HCT116 (cell line): Measurements from ENCODE around the gene PRKCZ. TPM values are rescaled to one million over a fixed set of nuclear protein-coding genes. Genes with fewer than 3 reads are reported as not detected.

Experiments used
- ATAC-seq: fragments of 200-7000 bp; cut with Tn5 transposase; 2 replicates; pipeline ENCODE4 v1.9.1; 2020; ENCODE audit warnings: mild to moderate bottlenecking, moderate library complexity
- BruUV-seq: library from RNA; stranded (reverse); fragments of 400-500 nt; replicated peaks from 2 replicates; lab custom pipeline; 2021; lab: Mats Ljungman, UMichigan
- CTCF ChIA-PET: fragments of 300-600 bp; sonication (Branson Sonifier 250); formaldehyde crosslinking; loops from one replicate; lab custom pipeline; 2021; ENCODE audit warnings: antibody characterized with exemption; lab: Charles Lee
- POLR2A ChIA-PET: fragments of 300-600, 350-600 bp; sonication (Branson Sonifier 250); formaldehyde crosslinking; loops from one replicate; lab custom pipeline; 2021; ENCODE audit warnings: antibody characterized with exemption; lab: Charles Lee
- RAD21 ChIA-PET, 2 experiments: fragments of 300-600 bp; sonication (Branson Sonifier 250); formaldehyde crosslinking; loops; one replicate each; lab custom pipeline; 2023; ENCODE audit warnings: low total read pairs in 2 of 2; ENCODE audit not compliant: uncharacterized antibody in 2 of 2, unreplicated experiment in 2 of 2, low non-redundant PET in 1 of 2; lab: Charles Lee
- DNase-seq: peaks from one replicate; pipeline ENCODE4 v3.0.0-alpha.2; 2010; ENCODE audit warnings: low read depth, low spot score
- H2AFZ ChIP-seq: fragments of 200-600 bp; shearing (Covaris generic), sonication (generic); 2 replicates; pipeline ENCODE4 v1.6.1; 2017; ENCODE audit warnings: low read depth, mixed run types, mixed read lengths, antibody characterized with exemption, low read length; ENCODE audit not compliant: poor library complexity, severe bottlenecking
- H3K27ac ChIP-seq: 2 replicates; pipeline ENCODE4 v1.5.1; 2012; ENCODE audit warnings: low read depth, low read length
- H3K27me3 ChIP-seq: fragments of 200-600 bp; sonication (generic); 2 replicates; pipeline ENCODE4 v1.6.1; 2016; ENCODE audit warnings: mixed run types, low read length, mixed read lengths; ENCODE audit not compliant: insufficient read depth
- H3K36me3 ChIP-seq, 2 experiments: fragments of 200-500 bp in 1 of 2; fragments of 200-600 bp in 1 of 2; sonication (Bioruptor generic) in 1 of 2; sonication (generic) in 1 of 2; 2 replicates each; pipeline versions ENCODE4 v1.5.1 to v1.6.1; 2014 to 2016; ENCODE audit warnings: low read length in 2 of 2, inconsistent platforms in 1 of 2, mixed read lengths in 1 of 2, mixed run types in 1 of 2; ENCODE audit not compliant: insufficient read depth in 2 of 2, control insufficient read depth in 1 of 2
- H3K4me1 ChIP-seq, 2 experiments: fragments of 200-600 bp in 1 of 2; sonication (generic) in 1 of 2; 2 replicates each; pipeline versions ENCODE4 v1.5.1 to v1.6.1; 2012 to 2017; ENCODE audit warnings: low read length in 2 of 2, inconsistent platforms in 1 of 2, mild to moderate bottlenecking in 1 of 2, mixed read lengths in 1 of 2, mixed run types in 1 of 2, moderate library complexity in 1 of 2; ENCODE audit not compliant: insufficient read depth in 2 of 2, control insufficient read depth in 1 of 2
- H3K4me2 ChIP-seq: fragments of 200-600 bp; sonication (generic); 2 replicates; pipeline ENCODE4 v1.6.1; 2017; ENCODE audit warnings: mixed run types, low read length, mixed read lengths
- H3K4me3 ChIP-seq, 2 experiments: fragments of 200-600 bp in 1 of 2; sonication (generic) in 1 of 2; replicated peaks in 1 of 2; 2 replicates each; pipeline ENCODE4 v1.5.1; 2011 to 2016; ENCODE audit warnings: low read length in 2 of 2, control low read depth in 1 of 2, low read depth in 1 of 2, mild to moderate bottlenecking in 1 of 2, mixed read lengths in 1 of 2, mixed run types in 1 of 2
- H3K79me2 ChIP-seq: fragments of 200-600 bp; sonication (generic); 2 replicates; pipeline ENCODE4 v1.6.1; 2017; ENCODE audit warnings: mild to moderate bottlenecking, mixed run types, low read length, moderate library complexity, mixed read lengths; ENCODE audit not compliant: insufficient read depth
- H3K9ac ChIP-seq: fragments of 200-600 bp; sonication (generic); 2 replicates; pipeline ENCODE4 v1.6.1; 2016; ENCODE audit warnings: low read length, mixed read lengths
- H3K9me2 ChIP-seq: fragments of 200-600 bp; sonication (generic), shearing (Covaris generic); 2 replicates; pipeline ENCODE4 v1.6.1; 2017; ENCODE audit warnings: mixed run types, mild to moderate bottlenecking, moderate library complexity; ENCODE audit not compliant: insufficient read depth
- H3K9me3 ChIP-seq, 2 experiments: fragments of 200-500 bp in 1 of 2; fragments of 200-600 bp in 1 of 2; sonication (Bioruptor generic) in 1 of 2; sonication (generic) in 1 of 2; 2 replicates each; pipeline ENCODE4 v1.6.1; 2014 to 2017; ENCODE audit warnings: low read length in 2 of 2, mixed read lengths in 2 of 2, inconsistent platforms in 1 of 2, low read depth in 1 of 2, mild to moderate bottlenecking in 1 of 2, mixed run types in 1 of 2, moderate library complexity in 1 of 2; ENCODE audit not compliant: control insufficient read depth in 1 of 2, insufficient read depth in 1 of 2
- H4K20me1 ChIP-seq: fragments of 200-600 bp; sonication (generic), shearing (Covaris generic); 2 replicates; pipeline ENCODE4 v1.6.1; 2017; ENCODE audit warnings: mixed run types, mild to moderate bottlenecking, moderate library complexity; ENCODE audit not compliant: insufficient read depth
- CBX3 ChIP-seq: IDR thresholded peaks from 2 replicates; pipeline ENCODE4 v1.6.1; 2012; ENCODE audit warnings: low read depth
- FOSL1 ChIP-seq: IDR thresholded peaks from 2 replicates; pipeline ENCODE4 v1.6.1; 2012; ENCODE audit warnings: low read depth
- POLR2AphosphoS5 ChIP-seq: IDR thresholded peaks from 2 replicates; pipeline ENCODE4 v1.6.1; 2011; ENCODE audit warnings: mild to moderate bottlenecking, low read depth, low read length, moderate library complexity
- SIN3A ChIP-seq: IDR thresholded peaks from 2 replicates; pipeline ENCODE4 v1.6.1; 2012; ENCODE audit warnings: low read depth
- TCF7L2 ChIP-seq: IDR thresholded peaks from 2 replicates; pipeline ENCODE4 v1.7.0; 2011; ENCODE audit warnings: borderline replicate concordance, inconsistent platforms; ENCODE audit not compliant: insufficient read depth, insufficient read length; ENCODE audit errors: extremely low read depth
- ZFX ChIP-seq: fragments of 450-650 bp; IDR thresholded peaks from 2 replicates; pipeline ENCODE4 v1.6.1; 2017
- intact Hi-C: fragments of 100-400 bp; cut with micrococcal nuclease; formaldehyde crosslinking; loops from 2 replicates; pipeline ENCODE4 v1.10.0; 2022
- total RNA-seq: library from RNA; stranded (reverse); gene quantifications from one replicate; pipeline ENCODE4 v1.2.1, GENCODE V29; 2021; ENCODE audit not compliant: unreplicated experiment
- TF ChIP-seq, protein P1 (sequence below): IDR thresholded peaks from 2 replicates; pipeline ENCODE4 v1.6.1; 2012; ENCODE audit warnings: low read depth
- TF ChIP-seq, protein P2 (sequence below): IDR thresholded peaks from 2 replicates; pipeline ENCODE4 v1.6.1; 2012
- TF ChIP-seq, protein P3 (sequence below), 3 experiments: fragments of 200-600 bp in 1 of 3; sonication (generic) in 1 of 3; IDR thresholded peaks in 2 of 3; conservative IDR thresholded peaks in 1 of 3; 2 replicates each; pipeline ENCODE4 v1.5.1; 2012 to 2017; ENCODE audit warnings: low read depth in 2 of 3, low read length in 2 of 3, antibody characterized with exemption in 1 of 3, borderline replicate concordance in 1 of 3, control low read depth in 1 of 3, mild to moderate bottlenecking in 1 of 3, mixed read lengths in 1 of 3, mixed run types in 1 of 3, moderate library complexity in 1 of 3; ENCODE audit not compliant: insufficient read depth in 1 of 3

Gene PRKCZ
- total RNA-seq, 1 experiment from 2014 or later = 46.8 TPM

DNA sequence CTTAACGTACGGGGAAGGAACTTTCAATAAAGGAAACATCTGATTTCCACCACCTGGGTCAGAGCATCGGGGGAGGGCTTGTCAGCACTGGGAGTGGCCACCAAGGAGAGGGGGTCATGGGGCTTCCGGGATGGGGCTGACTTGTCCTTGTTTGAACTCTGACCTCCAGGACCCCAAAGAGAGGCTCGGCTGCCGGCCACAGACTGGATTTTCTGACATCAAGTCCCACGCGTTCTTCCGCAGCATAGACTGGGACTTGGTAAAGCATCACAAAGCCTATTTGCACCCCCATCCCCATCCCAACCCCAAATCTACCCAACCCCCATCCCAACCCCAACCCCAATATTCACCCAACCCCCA lies 124.8 kb downstream of the PRKCZ start:
- POLR2A ChIA-PET = no interaction called here
- H3K4me2 ChIP-seq = no peak overlapping the region
- H2AFZ ChIP-seq = no peak overlapping the region
- H3K9me2 ChIP-seq = no peaks in the 10 kb centered on the region
- no peak for DNase-seq
- H3K36me3 ChIP-seq = no peaks in the 10 kb centered on the region
- RAD21 ChIA-PET = no interaction called here
- H3K4me3 ChIP-seq = no peak overlapping the region
- no peak for ATAC-seq
- CTCF ChIA-PET = interaction anchor here (0.9 to 1.9 kb wide), 8 partner anchors 9 to 217 kb away, joined by 3 to 27 read pairs (median 8); partner anchors contain the start of genes FAAP20, MORN1 and RER1
- no peaks in the 10 kb centered on the region for H4K20me1 ChIP-seq
- H3K9ac ChIP-seq = no peak overlapping the region
- intact Hi-C loops = loop anchor here (2.0 kb wide), 1 partner anchor 34 kb away; no protein-coding TSS in a partner anchor
- H3K9me3 ChIP-seq = no peaks in the 10 kb centered on the region
- TF ChIP-seq, protein P1, sequence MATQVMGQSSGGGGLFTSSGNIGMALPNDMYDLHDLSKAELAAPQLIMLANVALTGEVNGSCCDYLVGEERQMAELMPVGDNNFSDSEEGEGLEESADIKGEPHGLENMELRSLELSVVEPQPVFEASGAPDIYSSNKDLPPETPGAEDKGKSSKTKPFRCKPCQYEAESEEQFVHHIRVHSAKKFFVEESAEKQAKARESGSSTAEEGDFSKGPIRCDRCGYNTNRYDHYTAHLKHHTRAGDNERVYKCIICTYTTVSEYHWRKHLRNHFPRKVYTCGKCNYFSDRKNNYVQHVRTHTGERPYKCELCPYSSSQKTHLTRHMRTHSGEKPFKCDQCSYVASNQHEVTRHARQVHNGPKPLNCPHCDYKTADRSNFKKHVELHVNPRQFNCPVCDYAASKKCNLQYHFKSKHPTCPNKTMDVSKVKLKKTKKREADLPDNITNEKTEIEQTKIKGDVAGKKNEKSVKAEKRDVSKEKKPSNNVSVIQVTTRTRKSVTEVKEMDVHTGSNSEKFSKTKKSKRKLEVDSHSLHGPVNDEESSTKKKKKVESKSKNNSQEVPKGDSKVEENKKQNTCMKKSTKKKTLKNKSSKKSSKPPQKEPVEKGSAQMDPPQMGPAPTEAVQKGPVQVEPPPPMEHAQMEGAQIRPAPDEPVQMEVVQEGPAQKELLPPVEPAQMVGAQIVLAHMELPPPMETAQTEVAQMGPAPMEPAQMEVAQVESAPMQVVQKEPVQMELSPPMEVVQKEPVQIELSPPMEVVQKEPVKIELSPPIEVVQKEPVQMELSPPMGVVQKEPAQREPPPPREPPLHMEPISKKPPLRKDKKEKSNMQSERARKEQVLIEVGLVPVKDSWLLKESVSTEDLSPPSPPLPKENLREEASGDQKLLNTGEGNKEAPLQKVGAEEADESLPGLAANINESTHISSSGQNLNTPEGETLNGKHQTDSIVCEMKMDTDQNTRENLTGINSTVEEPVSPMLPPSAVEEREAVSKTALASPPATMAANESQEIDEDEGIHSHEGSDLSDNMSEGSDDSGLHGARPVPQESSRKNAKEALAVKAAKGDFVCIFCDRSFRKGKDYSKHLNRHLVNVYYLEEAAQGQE = no peak
- TF ChIP-seq, protein P2, sequence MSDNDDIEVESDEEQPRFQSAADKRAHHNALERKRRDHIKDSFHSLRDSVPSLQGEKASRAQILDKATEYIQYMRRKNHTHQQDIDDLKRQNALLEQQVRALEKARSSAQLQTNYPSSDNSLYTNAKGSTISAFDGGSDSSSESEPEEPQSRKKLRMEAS = no peak
- TF ChIP-seq TCF7L2 (no peak), ZFX (no peak), CBX3 (no peak), POLR2AphosphoS5 (no peak), FOSL1 (no peak), SIN3A (no peak)
- TF ChIP-seq, protein P3, sequence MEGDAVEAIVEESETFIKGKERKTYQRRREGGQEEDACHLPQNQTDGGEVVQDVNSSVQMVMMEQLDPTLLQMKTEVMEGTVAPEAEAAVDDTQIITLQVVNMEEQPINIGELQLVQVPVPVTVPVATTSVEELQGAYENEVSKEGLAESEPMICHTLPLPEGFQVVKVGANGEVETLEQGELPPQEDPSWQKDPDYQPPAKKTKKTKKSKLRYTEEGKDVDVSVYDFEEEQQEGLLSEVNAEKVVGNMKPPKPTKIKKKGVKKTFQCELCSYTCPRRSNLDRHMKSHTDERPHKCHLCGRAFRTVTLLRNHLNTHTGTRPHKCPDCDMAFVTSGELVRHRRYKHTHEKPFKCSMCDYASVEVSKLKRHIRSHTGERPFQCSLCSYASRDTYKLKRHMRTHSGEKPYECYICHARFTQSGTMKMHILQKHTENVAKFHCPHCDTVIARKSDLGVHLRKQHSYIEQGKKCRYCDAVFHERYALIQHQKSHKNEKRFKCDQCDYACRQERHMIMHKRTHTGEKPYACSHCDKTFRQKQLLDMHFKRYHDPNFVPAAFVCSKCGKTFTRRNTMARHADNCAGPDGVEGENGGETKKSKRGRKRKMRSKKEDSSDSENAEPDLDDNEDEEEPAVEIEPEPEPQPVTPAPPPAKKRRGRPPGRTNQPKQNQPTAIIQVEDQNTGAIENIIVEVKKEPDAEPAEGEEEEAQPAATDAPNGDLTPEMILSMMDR (IDR thresholded peaks at IDR 0.05 in 2 of 3, conservative IDR thresholded peaks at IDR 0.05 in 1 of 3; ENCODE audit: borderline replicate concordance in 1 of 3, insufficient read depth in 1 of 3, low read depth in 2 of 3, low read length in 2 of 3) = no peak
- TF ChIP-seq, all 23 proteins: peak for 0
- Histone ChIP-seq H3K27ac (no peak overlapping the region), H3K4me1 (peaks cover 0 to 8% of the 10 kb centered on the region in 2 experiments; a peak in 1 of 4 replicates), H3K79me2 (no peaks in the 10 kb centered on the region), H3K27me3 (no peaks in the 10 kb centered on the region)
- no TSS peak for BruUV-seq
